ENCODE measurements around the gene PPP1R16B.

Gene PPP1R16B

DNA sequence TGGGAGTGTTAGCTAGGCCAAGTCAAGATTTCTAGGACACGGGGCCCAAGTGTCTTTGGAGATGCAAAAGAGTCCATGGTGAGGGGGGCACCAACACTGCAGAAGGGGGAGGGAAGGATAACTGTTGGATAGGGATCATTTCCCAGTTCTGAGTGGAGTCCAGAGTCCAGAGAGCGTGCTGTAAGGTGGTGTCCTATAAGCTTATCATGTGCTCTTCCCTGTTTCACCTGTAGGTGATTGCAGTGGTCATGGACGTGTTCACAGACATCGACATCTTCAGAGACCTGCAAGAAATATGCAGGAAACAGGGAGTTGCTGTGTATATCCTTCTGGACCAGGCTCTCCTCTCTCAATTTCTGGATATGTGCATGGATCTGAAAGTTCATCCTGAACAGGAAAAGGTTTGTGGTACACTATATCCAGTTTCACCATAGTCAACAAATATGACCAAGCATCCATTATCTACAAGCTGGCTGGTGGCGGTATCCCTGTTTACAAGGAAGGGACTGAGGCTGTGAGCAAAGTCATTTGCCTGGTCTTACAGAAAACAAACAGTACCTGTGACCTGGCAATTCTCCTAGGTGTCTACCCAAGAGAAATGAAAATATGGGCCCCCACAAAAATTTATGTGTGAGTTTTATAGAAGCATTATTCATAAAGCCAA lies 136.4 kb downstream of the PPP1R16B start (continued):
- TF ChIP-seq, protein P1, sequence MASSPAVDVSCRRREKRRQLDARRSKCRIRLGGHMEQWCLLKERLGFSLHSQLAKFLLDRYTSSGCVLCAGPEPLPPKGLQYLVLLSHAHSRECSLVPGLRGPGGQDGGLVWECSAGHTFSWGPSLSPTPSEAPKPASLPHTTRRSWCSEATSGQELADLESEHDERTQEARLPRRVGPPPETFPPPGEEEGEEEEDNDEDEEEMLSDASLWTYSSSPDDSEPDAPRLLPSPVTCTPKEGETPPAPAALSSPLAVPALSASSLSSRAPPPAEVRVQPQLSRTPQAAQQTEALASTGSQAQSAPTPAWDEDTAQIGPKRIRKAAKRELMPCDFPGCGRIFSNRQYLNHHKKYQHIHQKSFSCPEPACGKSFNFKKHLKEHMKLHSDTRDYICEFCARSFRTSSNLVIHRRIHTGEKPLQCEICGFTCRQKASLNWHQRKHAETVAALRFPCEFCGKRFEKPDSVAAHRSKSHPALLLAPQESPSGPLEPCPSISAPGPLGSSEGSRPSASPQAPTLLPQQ (tag by site-specific recombination; IDR thresholded peaks at IDR 0.05), result no peak
- TF ChIP-seq ZNF404 (tag by site-specific recombination; IDR thresholded peaks at IDR 0.05) (no peak), MZF1 (tag by site-specific recombination; IDR thresholded peaks at IDR 0.05; ENCODE audit: borderline replicate concordance) (no peak), ZNF548 (tag by site-specific recombination; IDR thresholded peaks at IDR 0.05) (no peak), ZNF747 (tag by site-specific recombination; IDR thresholded peaks at IDR 0.05) (no peak), ZNF169 (tag by site-specific recombination; IDR thresholded peaks at IDR 0.05) (no peak)

DNA sequence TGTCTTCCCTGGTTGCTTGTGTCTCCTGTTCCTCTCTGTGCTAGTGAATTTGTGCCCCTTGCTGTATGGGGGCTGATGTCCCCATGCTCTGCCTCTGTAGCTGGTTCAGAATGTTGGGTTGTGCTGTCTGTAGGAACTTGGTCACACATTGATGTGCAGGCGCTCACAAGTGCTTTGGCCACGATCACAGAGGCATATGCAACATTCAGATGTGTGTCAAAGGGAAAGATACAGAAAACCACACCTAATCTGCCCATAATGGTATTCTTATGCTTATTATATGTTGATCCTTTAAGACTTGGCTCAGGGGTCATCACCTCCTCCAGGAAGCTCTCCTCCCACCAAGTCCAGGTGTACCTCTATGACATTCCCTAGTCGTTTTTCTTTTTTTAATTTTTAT lies 139.5 kb downstream of the PPP1R16B start:
- POLR2A ChIA-PET, result no interaction called here
- Histone ChIP-seq H3K36me3 (ENCODE audit: control insufficient read depth in 2 of 2, insufficient read depth in 1 of 2, low read length in 2 of 2) (peaks cover 27 to 92% of the 10 kb centered on the region in 2 experiments), H3K27ac (ENCODE audit: extremely low read depth, low read depth, low read length) (no peak overlapping the region), H3K4me3 (ENCODE audit: low read depth, low read length) (no peak overlapping the region), H3K9me3 (ENCODE audit: control insufficient read depth, insufficient read depth, low read depth, low read length) (no peaks in the 10 kb centered on the region), H3K4me1 (ENCODE audit: control insufficient read depth, insufficient read depth, low read length) (no peaks in the 10 kb centered on the region)
- CTCF ChIA-PET, result interaction anchor here (0.5 kb wide), 1 partner anchor 506 kb away, joined by 3 read pairs; no protein-coding TSS in a partner anchor
- no peak for TF ChIP-seq ZNF707 (tag by site-specific recombination; IDR thresholded peaks at IDR 0.05)
- no peak for TF ChIP-seq ZBTB48 (tag by site-specific recombination; IDR thresholded peaks at IDR 0.05)
- TF ChIP-seq, protein P2, sequence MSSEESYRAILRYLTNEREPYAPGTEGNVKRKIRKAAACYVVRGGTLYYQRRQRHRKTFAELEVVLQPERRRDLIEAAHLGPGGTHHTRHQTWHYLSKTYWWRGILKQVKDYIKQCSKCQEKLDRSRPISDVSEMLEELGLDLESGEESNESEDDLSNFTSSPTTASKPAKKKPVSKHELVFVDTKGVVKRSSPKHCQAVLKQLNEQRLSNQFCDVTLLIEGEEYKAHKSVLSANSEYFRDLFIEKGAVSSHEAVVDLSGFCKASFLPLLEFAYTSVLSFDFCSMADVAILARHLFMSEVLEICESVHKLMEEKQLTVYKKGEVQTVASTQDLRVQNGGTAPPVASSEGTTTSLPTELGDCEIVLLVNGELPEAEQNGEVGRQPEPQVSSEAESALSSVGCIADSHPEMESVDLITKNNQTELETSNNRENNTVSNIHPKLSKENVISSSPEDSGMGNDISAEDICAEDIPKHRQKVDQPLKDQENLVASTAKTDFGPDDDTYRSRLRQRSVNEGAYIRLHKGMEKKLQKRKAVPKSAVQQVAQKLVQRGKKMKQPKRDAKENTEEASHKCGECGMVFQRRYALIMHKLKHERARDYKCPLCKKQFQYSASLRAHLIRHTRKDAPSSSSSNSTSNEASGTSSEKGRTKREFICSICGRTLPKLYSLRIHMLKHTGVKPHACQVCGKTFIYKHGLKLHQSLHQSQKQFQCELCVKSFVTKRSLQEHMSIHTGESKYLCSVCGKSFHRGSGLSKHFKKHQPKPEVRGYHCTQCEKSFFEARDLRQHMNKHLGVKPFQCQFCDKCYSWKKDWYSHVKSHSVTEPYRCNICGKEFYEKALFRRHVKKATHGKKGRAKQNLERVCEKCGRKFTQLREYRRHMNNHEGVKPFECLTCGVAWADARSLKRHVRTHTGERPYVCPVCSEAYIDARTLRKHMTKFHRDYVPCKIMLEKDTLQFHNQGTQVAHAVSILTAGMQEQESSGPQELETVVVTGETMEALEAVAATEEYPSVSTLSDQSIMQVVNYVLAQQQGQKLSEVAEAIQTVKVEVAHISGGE (tag by site-specific recombination; conservative IDR thresholded peaks at IDR 0.05; ENCODE audit: low read depth), result no peak
- TF ChIP-seq ZNF549 (tag by site-specific recombination; IDR thresholded peaks at IDR 0.05), result no peak
- TF ChIP-seq ZNF248 (tag by site-specific recombination; IDR thresholded peaks at IDR 0.05), result no peak
- TF ChIP-seq ZNF433 (tag by site-specific recombination; IDR thresholded peaks at IDR 0.05; ENCODE audit: low read depth), result no peak
- no peak for TF ChIP-seq GLI4 (tag by site-specific recombination; IDR thresholded peaks at IDR 0.05)
- no peak for TF ChIP-seq GFI1B (tag by site-specific recombination; IDR thresholded peaks at IDR 0.05)
- TF ChIP-seq KLF1 (tag by site-specific recombination; IDR thresholded peaks at IDR 0.05), result no peak
- TF ChIP-seq, protein P3, sequence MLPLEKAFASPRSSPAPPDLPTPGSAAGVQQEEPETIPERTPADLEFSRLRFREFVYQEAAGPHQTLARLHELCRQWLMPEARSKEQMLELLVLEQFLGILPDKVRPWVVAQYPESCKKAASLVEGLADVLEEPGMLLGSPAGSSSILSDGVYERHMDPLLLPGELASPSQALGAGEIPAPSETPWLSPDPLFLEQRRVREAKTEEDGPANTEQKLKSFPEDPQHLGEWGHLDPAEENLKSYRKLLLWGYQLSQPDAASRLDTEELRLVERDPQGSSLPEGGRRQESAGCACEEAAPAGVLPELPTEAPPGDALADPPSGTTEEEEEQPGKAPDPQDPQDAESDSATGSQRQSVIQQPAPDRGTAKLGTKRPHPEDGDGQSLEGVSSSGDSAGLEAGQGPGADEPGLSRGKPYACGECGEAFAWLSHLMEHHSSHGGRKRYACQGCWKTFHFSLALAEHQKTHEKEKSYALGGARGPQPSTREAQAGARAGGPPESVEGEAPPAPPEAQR (tag by site-specific recombination; IDR thresholded peaks at IDR 0.05), result no peak
- TF ChIP-seq ZNF341 (tag by site-specific recombination; IDR thresholded peaks at IDR 0.05; ENCODE audit: low read depth), result no peak
- TF ChIP-seq, protein P4, sequence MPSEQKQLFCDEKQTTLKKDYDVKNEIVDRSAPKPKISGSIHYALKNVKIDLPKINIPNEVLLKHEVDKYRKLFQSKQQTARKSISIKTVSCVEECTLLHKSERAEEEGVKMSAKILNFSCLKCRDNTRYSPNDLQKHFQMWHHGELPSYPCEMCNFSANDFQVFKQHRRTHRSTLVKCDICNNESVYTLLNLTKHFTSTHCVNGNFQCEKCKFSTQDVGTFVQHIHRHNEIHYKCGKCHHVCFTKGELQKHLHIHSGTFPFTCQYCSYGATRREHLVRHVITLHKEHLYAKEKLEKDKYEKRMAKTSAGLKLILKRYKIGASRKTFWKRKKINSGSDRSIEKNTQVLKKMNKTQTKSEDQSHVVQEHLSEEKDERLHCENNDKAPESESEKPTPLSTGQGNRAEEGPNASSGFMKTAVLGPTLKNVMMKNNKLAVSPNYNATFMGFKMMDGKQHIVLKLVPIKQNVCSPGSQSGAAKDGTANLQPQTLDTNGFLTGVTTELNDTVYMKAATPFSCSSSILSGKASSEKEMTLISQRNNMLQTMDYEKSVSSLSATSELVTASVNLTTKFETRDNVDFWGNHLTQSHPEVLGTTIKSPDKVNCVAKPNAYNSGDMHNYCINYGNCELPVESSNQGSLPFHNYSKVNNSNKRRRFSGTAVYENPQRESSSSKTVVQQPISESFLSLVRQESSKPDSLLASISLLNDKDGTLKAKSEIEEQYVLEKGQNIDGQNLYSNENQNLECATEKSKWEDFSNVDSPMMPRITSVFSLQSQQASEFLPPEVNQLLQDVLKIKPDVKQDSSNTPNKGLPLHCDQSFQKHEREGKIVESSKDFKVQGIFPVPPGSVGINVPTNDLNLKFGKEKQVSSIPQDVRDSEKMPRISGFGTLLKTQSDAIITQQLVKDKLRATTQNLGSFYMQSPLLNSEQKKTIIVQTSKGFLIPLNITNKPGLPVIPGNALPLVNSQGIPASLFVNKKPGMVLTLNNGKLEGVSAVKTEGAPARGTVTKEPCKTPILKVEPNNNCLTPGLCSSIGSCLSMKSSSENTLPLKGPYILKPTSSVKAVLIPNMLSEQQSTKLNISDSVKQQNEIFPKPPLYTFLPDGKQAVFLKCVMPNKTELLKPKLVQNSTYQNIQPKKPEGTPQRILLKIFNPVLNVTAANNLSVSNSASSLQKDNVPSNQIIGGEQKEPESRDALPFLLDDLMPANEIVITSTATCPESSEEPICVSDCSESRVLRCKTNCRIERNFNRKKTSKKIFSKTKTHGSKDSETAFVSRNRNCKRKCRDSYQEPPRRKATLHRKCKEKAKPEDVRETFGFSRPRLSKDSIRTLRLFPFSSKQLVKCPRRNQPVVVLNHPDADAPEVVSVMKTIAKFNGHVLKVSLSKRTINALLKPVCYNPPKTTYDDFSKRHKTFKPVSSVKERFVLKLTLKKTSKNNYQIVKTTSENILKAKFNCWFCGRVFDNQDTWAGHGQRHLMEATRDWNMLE (tag by site-specific recombination; conservative IDR thresholded peaks at IDR 0.05; ENCODE audit: low read depth), result no peak
- no peak for TF ChIP-seq ZNF426 (tag by site-specific recombination; IDR thresholded peaks at IDR 0.05)
- no peak for TF ChIP-seq ZNF354C (tag by site-specific recombination; IDR thresholded peaks at IDR 0.05; ENCODE audit: borderline replicate concordance, low read depth)
- TF ChIP-seq, protein P5, sequence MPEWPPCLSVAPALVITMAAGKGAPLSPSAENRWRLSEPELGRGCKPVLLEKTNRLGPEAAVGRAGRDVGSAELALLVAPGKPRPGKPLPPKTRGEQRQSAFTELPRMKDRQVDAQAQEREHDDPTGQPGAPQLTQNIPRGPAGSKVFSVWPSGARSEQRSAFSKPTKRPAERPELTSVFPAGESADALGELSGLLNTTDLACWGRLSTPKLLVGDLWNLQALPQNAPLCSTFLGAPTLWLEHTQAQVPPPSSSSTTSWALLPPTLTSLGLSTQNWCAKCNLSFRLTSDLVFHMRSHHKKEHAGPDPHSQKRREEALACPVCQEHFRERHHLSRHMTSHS (tag by site-specific recombination; IDR thresholded peaks at IDR 0.05), result no peak
- TF ChIP-seq ZNF626 (tag by site-specific recombination; IDR thresholded peaks at IDR 0.05), result no peak
- TF ChIP-seq ZFP3 (tag by site-specific recombination; IDR thresholded peaks at IDR 0.05; ENCODE audit: low read depth), result no peak
- TF ChIP-seq KLF7 (tag by site-specific recombination; IDR thresholded peaks at IDR 0.05; ENCODE audit: borderline replicate concordance), result no peak
